HG03025 (cell line): ENCODE measurements around the gene CD209.

Experiments used
- ATAC-seq: cut with Tn5 transposase; IDR thresholded peaks from one replicate; pipeline ENCODE4 v1.9.1; 2021; ENCODE audit warnings: mild to moderate bottlenecking, moderate library complexity; ENCODE audit not compliant: unreplicated experiment, low FRiP score

CD209 gene

GRCh38 chr19:7739211-7739755 is 8.1 kb downstream of the CD209 start:
- no peak for ATAC-seq

GRCh38 chr19:7738023-7738422 is 9.3 kb downstream of the CD209 start:
- no peak for ATAC-seq

GRCh38 chr19:7737215-7737614 is 10.1 kb downstream of the CD209 start:
- no peak for ATAC-seq

GRCh38 chr19:7736148-7736547 is 11.2 kb downstream of the CD209 start:
- no peak for ATAC-seq

GRCh38 chr19:7734220-7735203 is 12.8 kb downstream of the CD209 start:
- ATAC-seq = no peak

GRCh38 chr19:7733376-7733775 is 14.0 kb downstream of the CD209 start:
- ATAC-seq = no peak

GRCh38 chr19:7732045-7732444 is 15.3 kb downstream of the CD209 start, which contains the start of gene CLEC4G:
CLEC4G (minus strand) TSS chr19:7732110; CDS start chr19:7732102, 8 bp downstream.
- ATAC-seq = no peak

GRCh38 chr19:7731615-7732014 is 15.7 kb downstream of the CD209 start:
- ATAC-seq = no peak

GRCh38 chr19:7731218-7731595 is 16.1 kb downstream of the CD209 start:
- no peak for ATAC-seq

- ATAC-seq = no peak
Measured at GRCh38 chr19:7730286-7731217, 16.8 kb downstream of the CD209 start.

- no peak for ATAC-seq
Measured at GRCh38 chr19:7729831-7730285, 17.5 kb downstream of the CD209 start.

GRCh38 chr19:7729211-7729610 is 18.1 kb downstream of the CD209 start:
- ATAC-seq = no peak

- ATAC-seq = no peak
Measured at GRCh38 chr19:7725791-7726190, 21.5 kb downstream of the CD209 start.

- ATAC-seq = no peak
Measured at GRCh38 chr19:7722231-7722651, 25.1 kb downstream of the CD209 start.

- ATAC-seq = no peak
Measured at GRCh38 chr19:7720351-7720750, 27.0 kb downstream of the CD209 start.

- no peak for ATAC-seq
Measured at GRCh38 chr19:7718668-7719067, 28.7 kb downstream of the CD209 start.

GRCh38 chr19:7716762-7717161 is 30.6 kb downstream of the CD209 start:
- no peak for ATAC-seq

- ATAC-seq = no peak
Measured at GRCh38 chr19:7715671-7716070, 31.7 kb downstream of the CD209 start.

- no peak for ATAC-seq
Measured at GRCh38 chr19:7710616-7711015, 36.7 kb downstream of the CD209 start.

GRCh38 chr19:7709932-7710460 is 37.3 kb downstream of the CD209 start:
- no peak for ATAC-seq
